Measurements from ENCODE around the gene GSAP.

DNA sequence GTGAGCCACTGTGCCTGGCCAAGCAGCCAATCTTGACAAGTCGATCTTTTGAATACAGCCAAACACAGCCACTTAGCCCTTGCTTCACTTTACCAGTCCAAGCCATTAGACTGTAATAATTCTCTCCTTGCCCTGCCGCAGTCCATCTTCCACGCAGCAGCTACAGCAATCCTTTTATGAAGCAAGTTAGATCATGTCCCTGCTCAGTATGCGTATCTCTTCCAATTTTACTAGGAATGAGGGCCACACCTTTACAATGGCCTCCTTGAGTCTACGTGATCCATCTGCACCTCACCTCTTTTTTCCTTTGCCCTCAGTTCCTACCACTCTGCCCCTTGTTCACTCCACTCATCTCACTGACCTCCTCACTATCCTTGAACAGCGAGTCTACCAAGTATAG lies 22.2 kb downstream of the GSAP start:
- no peak for TF ChIP-seq CTCF (IDR thresholded peaks at IDR 0.05)
- no peak for TF ChIP-seq ZFX (IDR thresholded peaks at IDR 0.05; ENCODE audit: borderline replicate concordance)
